HepG2 (cell line): ENCODE measurements around the gene RARS2. TPM values are rescaled to one million over a fixed set of nuclear protein-coding genes. Genes with fewer than 3 reads are reported as not detected.

ENCODE experiments used
- ATAC-seq: fragments of 200-7000 bp; cut with Tn5 transposase; 3 replicates; pipeline ENCODE4 v1.9.1; 2020; ENCODE audit warnings: mild to moderate bottlenecking, moderate library complexity
- BruUV-seq: library from RNA; stranded (reverse); fragments of 400-500 nt; replicated peaks from 2 replicates; lab custom pipeline; 2021; lab: Mats Ljungman, UMichigan
- CTCF ChIA-PET: fragments of 300-600 bp; formaldehyde crosslinking; extraction: SDS; loops from one replicate; lab custom pipeline; 2021; ENCODE audit warnings: low total read pairs, inconsistent platforms, low intra/inter-chr PET ratio; lab: Yijun Ruan, JAX
- POLR2A ChIA-PET: fragments of 350-600 bp; sonication (Branson Sonifier 250); formaldehyde crosslinking; loops from one replicate; lab custom pipeline; 2020; ENCODE audit warnings: antibody characterized with exemption, inconsistent platforms; lab: Yijun Ruan, JAX
- DNase-seq: peaks from one replicate; pipeline ENCODE4 v3.0.0-alpha.2; 2015; ENCODE audit warnings: low spot score
- FAIRE-seq: peaks from 3 replicates; lab custom pipeline; 2011; peaks lifted over from hg19 to GRCh38; lab: Jason Lieb, UNC
- H2AFZ ChIP-seq: one replicate; pipeline ENCODE4 v1.6.1; 2011; ENCODE audit warnings: low read length, inconsistent platforms
- H3K27ac ChIP-seq: fragments of 300-600 bp; 3 replicates; pipeline ENCODE4 v1.8.0; 2011; ENCODE audit warnings: mixed run types, mild to moderate bottlenecking, mixed read lengths, low read length, inconsistent platforms; ENCODE audit not compliant: insufficient read depth; ENCODE audit errors: extremely low read length
- H3K27me3 ChIP-seq, 2 experiments: fragments of 200-600 bp in 1 of 2; 2 replicates in 1 of 2; 3 replicates in 1 of 2; pipeline versions ENCODE4 v1.6.0 to v1.8.0; 2011; ENCODE audit warnings: low read length in 2 of 2, mild to moderate bottlenecking in 2 of 2, moderate library complexity in 2 of 2, inconsistent platforms in 1 of 2; ENCODE audit not compliant: insufficient read depth in 2 of 2, control insufficient read depth in 1 of 2
- H3K36me3 ChIP-seq, 2 experiments: fragments of 200-600 bp in 1 of 2; replicated peaks in 1 of 2; 2 replicates in 1 of 2; 3 replicates in 1 of 2; pipeline versions ENCODE4 v1.5.1 to v1.8.0; 2011; ENCODE audit warnings: low read length in 2 of 2, inconsistent platforms in 1 of 2; ENCODE audit not compliant: insufficient read depth in 2 of 2, control insufficient read depth in 1 of 2
- H3K4me1 ChIP-seq: 2 replicates; pipeline ENCODE4 v1.5.1; 2012; ENCODE audit warnings: low read length, inconsistent platforms; ENCODE audit not compliant: insufficient read depth
- H3K4me2 ChIP-seq: 2 replicates; pipeline ENCODE4 v1.6.0; 2011; ENCODE audit warnings: low read depth, low read length, inconsistent platforms
- H3K4me3 ChIP-seq, 3 experiments: fragments of 200-600 bp in 1 of 3; sonication (generic), shearing (Covaris generic) in 1 of 3; replicated peaks in 1 of 3; 2 replicates each; pipeline ENCODE4 v1.5.1; 2011 to 2016; ENCODE audit warnings: low read length in 3 of 3, inconsistent platforms in 2 of 3, low read depth in 2 of 3, mild to moderate bottlenecking in 2 of 3, control low read depth in 1 of 3, mixed read lengths in 1 of 3; ENCODE audit not compliant: insufficient read depth in 1 of 3
- H3K79me2 ChIP-seq: one replicate; pipeline ENCODE4 v1.6.1; 2011; ENCODE audit warnings: low read length, inconsistent platforms; ENCODE audit not compliant: insufficient read depth
- H3K9ac ChIP-seq: 2 replicates; pipeline ENCODE4 v1.6.0; 2011; ENCODE audit warnings: mild to moderate bottlenecking, low read depth, low read length, inconsistent platforms; ENCODE audit not compliant: insufficient read depth
- H3K9me3 ChIP-seq: 2 replicates; pipeline ENCODE4 v1.5.1; 2012; ENCODE audit warnings: mild to moderate bottlenecking, low read length
- H4K20me1 ChIP-seq: 2 replicates; pipeline ENCODE4 v1.6.0; 2011; ENCODE audit warnings: inconsistent platforms, mild to moderate bottlenecking, low read length, moderate library complexity; ENCODE audit not compliant: insufficient read depth
- AFF4 ChIP-seq: sonication (generic); formaldehyde crosslinking; IDR thresholded peaks from 2 replicates; pipeline ENCODE4 v1.4.0; 2020; ENCODE audit warnings: missing genetic modification reagents
- CEBPG ChIP-seq: IDR thresholded peaks from 2 replicates; pipeline ENCODE4 v1.6.1; 2016
- IRF1 ChIP-seq: sonication (generic); formaldehyde crosslinking; IDR thresholded peaks from 2 replicates; pipeline ENCODE4 v1.4.0; 2020; ENCODE audit warnings: low read depth, mild to moderate bottlenecking, missing genetic modification reagents
- TEAD3 ChIP-seq: optimal IDR thresholded peaks from 2 replicates; pipeline ENCODE3; 2016; ENCODE audit warnings: borderline replicate concordance
- ZEB1 ChIP-seq: IDR thresholded peaks from 2 replicates; pipeline ENCODE4 v1.6.1; 2012; ENCODE audit warnings: mild to moderate bottlenecking, low read depth, inconsistent platforms; ENCODE audit not compliant: insufficient replicate concordance
- WGBS: methylation state at CpG from one replicate; pipeline ENCODE4 v1.1.6; 2017; ENCODE audit warnings: low lambda C conversion rate; 5-methylcytosine and 5-hydroxymethylcytosine counted together
- in situ Hi-C: cut with HindIII; loops from 2 replicates; pipeline ENCODE4 v1.10.0; 2017; ENCODE audit warnings: low pct_unique_long_range_greater_than_20kb; ENCODE audit not compliant: extremely low pct_ligation_motif_present
- intact Hi-C: fragments of 100-400 bp; cut with micrococcal nuclease; formaldehyde crosslinking; loops from one replicate; pipeline ENCODE4 v1.10.0; 2022; ENCODE audit not compliant: unreplicated experiment
- polyA plus RNA-seq, 8 experiments: library from polyadenylated mRNA; depleted of rRNA in 3 of 8; stranded (reverse) in 7 of 8; unstranded in 1 of 8; fragments of >200 nt; fragmentation: Illumina TruSeq in 4 of 8; extraction: Trizol in 4 of 8; gene quantifications; 2 replicates each; pipeline versions ENCODE4 v1.2.1 to v1.2.3, GENCODE V29; 2011 to 2016; ENCODE audit warnings: low read depth in 4 of 8, missing spikeins in 1 of 8, mixed read lengths in 1 of 8; ENCODE audit not compliant: insufficient read depth in 1 of 8
- total RNA-seq, 5 experiments: library from RNA; depleted of rRNA; stranded (reverse); fragments of >200 nt; fragmentation: Illumina TruSeq; extraction: Trizol; gene quantifications; 2 replicates each; pipeline ENCODE4 v1.2.3, GENCODE V29; 2016; ENCODE audit warnings: low read depth in 1 of 5
- TF ChIP-seq, protein P1 (sequence below): sonication (generic); formaldehyde crosslinking; IDR thresholded peaks from 2 replicates; pipeline ENCODE4 v1.9.0; 2022; ENCODE audit warnings: missing genetic modification reagents, mild to moderate bottlenecking, borderline replicate concordance
- TF ChIP-seq, protein P2 (sequence below): IDR thresholded peaks from 2 replicates; pipeline ENCODE4 v1.4.0; 2020; ENCODE audit warnings: mild to moderate bottlenecking, missing genetic modification reagents

The RARS2 gene
- total and polyA plus RNA-seq, 2 of the 13 experiments (the other 11 are each of a cell fraction or from before 2014, with no cell fraction given) = 23.4 to 80.1 TPM

GRCh38 chr6:87589693-87590416, at the start of gene RARS2, which contains the start of gene ORC3 (continued):
- TF ChIP-seq CEBPG (CRISPR knock-in tag) (0 out of 2 replicates have a peak, but pooled peaks have one; percentile 47), TEAD3 (peak; percentile 78), ZEB1 (no peak)
- TF ChIP-seq, protein P1, sequence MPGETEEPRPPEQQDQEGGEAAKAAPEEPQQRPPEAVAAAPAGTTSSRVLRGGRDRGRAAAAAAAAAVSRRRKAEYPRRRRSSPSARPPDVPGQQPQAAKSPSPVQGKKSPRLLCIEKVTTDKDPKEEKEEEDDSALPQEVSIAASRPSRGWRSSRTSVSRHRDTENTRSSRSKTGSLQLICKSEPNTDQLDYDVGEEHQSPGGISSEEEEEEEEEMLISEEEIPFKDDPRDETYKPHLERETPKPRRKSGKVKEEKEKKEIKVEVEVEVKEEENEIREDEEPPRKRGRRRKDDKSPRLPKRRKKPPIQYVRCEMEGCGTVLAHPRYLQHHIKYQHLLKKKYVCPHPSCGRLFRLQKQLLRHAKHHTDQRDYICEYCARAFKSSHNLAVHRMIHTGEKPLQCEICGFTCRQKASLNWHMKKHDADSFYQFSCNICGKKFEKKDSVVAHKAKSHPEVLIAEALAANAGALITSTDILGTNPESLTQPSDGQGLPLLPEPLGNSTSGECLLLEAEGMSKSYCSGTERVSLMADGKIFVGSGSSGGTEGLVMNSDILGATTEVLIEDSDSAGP (CRISPR knock-in tag) = peak; percentile 88
- TF ChIP-seq, protein P2, sequence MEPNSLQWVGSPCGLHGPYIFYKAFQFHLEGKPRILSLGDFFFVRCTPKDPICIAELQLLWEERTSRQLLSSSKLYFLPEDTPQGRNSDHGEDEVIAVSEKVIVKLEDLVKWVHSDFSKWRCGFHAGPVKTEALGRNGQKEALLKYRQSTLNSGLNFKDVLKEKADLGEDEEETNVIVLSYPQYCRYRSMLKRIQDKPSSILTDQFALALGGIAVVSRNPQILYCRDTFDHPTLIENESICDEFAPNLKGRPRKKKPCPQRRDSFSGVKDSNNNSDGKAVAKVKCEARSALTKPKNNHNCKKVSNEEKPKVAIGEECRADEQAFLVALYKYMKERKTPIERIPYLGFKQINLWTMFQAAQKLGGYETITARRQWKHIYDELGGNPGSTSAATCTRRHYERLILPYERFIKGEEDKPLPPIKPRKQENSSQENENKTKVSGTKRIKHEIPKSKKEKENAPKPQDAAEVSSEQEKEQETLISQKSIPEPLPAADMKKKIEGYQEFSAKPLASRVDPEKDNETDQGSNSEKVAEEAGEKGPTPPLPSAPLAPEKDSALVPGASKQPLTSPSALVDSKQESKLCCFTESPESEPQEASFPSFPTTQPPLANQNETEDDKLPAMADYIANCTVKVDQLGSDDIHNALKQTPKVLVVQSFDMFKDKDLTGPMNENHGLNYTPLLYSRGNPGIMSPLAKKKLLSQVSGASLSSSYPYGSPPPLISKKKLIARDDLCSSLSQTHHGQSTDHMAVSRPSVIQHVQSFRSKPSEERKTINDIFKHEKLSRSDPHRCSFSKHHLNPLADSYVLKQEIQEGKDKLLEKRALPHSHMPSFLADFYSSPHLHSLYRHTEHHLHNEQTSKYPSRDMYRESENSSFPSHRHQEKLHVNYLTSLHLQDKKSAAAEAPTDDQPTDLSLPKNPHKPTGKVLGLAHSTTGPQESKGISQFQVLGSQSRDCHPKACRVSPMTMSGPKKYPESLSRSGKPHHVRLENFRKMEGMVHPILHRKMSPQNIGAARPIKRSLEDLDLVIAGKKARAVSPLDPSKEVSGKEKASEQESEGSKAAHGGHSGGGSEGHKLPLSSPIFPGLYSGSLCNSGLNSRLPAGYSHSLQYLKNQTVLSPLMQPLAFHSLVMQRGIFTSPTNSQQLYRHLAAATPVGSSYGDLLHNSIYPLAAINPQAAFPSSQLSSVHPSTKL (CRISPR knock-in tag) = peak; percentile 62; the same call in 1 of the 2 replicates

DNA sequence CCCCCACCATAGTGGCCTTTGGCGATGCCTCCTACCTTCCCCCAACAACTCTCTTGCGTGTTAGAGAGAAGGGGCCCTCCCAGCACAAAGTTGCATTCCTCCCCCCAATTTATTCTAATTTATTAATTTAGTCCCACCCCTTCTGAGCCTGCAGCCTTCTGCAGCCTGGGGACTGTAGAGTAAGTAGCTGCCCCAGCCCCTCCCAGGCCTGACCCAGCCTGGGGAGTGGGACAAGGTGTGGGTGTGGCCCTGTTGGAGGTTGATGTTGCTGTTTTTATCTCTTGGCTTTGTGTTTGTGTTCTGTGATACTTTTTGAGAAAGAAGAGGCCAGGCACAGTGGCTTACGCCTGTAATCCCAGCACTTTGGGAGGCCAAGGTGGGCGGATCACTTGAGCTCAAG, 49.6 kb upstream of the RARS2 start:
- no peak overlapping the region for H3K4me2 ChIP-seq
- H3K27ac ChIP-seq = no peak overlapping the region
- H3K36me3 ChIP-seq = peaks cover 0 to 19% of the 10 kb centered on the region in 2 experiments; a peak in 4 of 5 replicates
- ChIA-PET POLR2A (interaction anchor here (0.6 kb wide), 1 partner anchor 759 kb away, joined by 3 read pairs; no protein-coding TSS in a partner anchor), CTCF (no interaction called here)
- H2AFZ ChIP-seq = no peak overlapping the region
- H3K4me3 ChIP-seq = no peak overlapping the region
- no peak for ATAC-seq
- in situ Hi-C loops (no loop called here), intact Hi-C loops (no loop called here)
- H3K4me1 ChIP-seq = no peaks in the 10 kb centered on the region
- no peaks in the 10 kb centered on the region for H3K9me3 ChIP-seq
- WGBS = 94% methylated on average over 4 of the region's 4 CpGs
- no peaks in the 10 kb centered on the region for H4K20me1 ChIP-seq
- BruUV-seq = no TSS peak
- DNase-seq = no peak
- FAIRE-seq = no peak
- no peaks in the 10 kb centered on the region for H3K79me2 ChIP-seq
- H3K9ac ChIP-seq = no peak overlapping the region
- H3K27me3 ChIP-seq = no peaks in the 10 kb centered on the region
- no peak for TF ChIP-seq AFF4
- no peak for TF ChIP-seq IRF1
